Measurements from ENCODE around the gene TMEM37. TPM values are rescaled to one million over a fixed set of nuclear protein-coding genes. Genes with fewer than 3 reads are reported as not detected.

Gene TMEM37
- total and polyA plus RNA-seq, 2 donors from 2014 or later: 59.4 to 221 TPM

DNA sequence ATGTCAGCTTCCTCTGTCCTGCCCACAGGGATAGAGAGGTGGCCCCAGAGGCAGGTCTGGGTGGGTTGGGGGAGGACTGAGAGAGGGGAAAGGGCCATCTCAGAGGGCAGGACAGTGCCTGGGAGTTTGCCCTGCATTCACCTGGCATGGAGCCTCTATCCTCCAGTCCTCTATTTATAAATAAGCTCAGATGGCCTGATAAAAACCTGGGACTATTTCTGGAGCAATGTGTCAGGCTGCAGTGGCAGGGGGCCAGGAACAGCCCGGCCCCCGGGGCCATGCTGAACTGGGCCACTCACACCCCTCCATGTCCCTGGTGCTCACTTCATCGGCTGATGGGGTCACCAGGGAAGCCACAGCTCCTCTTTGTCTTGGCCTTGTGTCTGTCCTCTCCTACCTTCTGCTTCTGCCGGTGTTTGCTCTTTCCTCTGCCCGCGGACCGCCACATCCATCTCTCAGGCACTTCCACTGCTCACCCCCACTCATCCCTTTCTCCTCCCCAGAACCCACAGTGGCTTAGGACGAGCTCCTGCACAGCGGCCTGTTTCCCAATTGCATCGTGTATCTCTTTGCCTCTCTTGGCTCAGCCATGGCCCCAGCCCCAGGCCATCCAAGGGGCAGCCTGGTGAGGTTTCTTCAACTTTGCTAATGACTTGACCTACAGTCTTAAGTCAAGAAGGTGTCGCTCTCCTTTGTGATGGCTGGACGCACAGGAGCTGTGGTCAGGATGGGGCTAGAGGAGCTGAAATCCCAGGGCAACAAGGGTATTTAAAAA, 53.9 kb downstream of the TMEM37 start:
- Histone ChIP-seq H3K9ac (ENCODE audit: low read length in 3 of 3) (no peak overlapping the region), H3K27me3 (ENCODE audit: control insufficient read depth, insufficient read depth, low read length) (no peaks in the 10 kb centered on the region), H3K27ac (ENCODE audit: low read depth in 2 of 2, low read length in 2 of 2) (peak overlapping the region; percentile 88 to 97), H3K4me1 (ENCODE audit: control insufficient read depth in 2 of 3, insufficient read depth in 2 of 3, low read depth in 1 of 3, low read length in 3 of 3) (peaks cover 0 to 51% (median 38%) of the 10 kb centered on the region in 3 donors), H3K9me3 (ENCODE audit: control insufficient read depth in 2 of 3, insufficient read depth in 1 of 3, low read length in 3 of 3) (no peaks in the 10 kb centered on the region), H3K36me3 (ENCODE audit: control insufficient read depth in 2 of 3, insufficient read depth in 3 of 3, low read length in 3 of 3) (no peaks in the 10 kb centered on the region), H3K4me3 (ENCODE audit: low read length in 3 of 3) (no peak overlapping the region)
- DNase-seq (peak in 2 of 5 donors; percentile 34 to 42), FAIRE-seq (no peak)
- TF ChIP-seq, protein P1, sequence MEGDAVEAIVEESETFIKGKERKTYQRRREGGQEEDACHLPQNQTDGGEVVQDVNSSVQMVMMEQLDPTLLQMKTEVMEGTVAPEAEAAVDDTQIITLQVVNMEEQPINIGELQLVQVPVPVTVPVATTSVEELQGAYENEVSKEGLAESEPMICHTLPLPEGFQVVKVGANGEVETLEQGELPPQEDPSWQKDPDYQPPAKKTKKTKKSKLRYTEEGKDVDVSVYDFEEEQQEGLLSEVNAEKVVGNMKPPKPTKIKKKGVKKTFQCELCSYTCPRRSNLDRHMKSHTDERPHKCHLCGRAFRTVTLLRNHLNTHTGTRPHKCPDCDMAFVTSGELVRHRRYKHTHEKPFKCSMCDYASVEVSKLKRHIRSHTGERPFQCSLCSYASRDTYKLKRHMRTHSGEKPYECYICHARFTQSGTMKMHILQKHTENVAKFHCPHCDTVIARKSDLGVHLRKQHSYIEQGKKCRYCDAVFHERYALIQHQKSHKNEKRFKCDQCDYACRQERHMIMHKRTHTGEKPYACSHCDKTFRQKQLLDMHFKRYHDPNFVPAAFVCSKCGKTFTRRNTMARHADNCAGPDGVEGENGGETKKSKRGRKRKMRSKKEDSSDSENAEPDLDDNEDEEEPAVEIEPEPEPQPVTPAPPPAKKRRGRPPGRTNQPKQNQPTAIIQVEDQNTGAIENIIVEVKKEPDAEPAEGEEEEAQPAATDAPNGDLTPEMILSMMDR (IDR thresholded peaks at IDR 0.05; ENCODE audit: borderline replicate concordance, extremely low read depth, insufficient read depth): no peak
- intact Hi-C loops (cut with DNase I): no loop called here

DNA sequence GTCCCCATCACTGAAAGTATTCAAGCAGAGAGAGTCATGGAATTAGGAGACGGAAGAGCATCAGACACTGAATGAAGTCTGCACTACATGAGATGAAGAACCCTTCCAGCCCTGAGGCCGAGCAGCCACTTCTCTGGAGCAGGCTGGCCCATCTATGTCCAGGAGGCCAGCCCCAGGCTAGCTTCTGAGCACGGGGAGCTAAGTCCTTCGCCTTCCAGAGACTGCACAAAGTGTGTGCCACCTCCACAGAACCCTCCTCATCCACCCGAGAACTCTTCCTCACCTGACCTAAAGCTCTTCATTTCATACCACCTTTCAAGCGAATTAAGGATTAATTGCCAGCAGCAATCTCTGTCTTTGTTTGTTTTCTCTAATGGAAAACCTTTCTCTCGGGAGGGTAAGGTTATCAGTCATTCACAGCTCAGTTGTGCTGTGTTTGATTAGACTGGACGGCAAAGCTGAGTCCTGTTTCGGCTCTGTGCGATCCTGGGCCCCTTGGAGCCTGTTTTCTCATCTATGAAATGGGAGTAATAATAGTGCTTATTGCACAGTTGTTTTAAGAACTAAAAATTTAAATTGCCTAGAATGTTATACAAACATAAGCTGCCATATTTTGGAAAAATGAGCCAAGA, 54.7 kb downstream of the TMEM37 start:
- Histone ChIP-seq H3K9ac (ENCODE audit: low read length in 3 of 3) (peak overlapping the region in 1 of 3 donors; percentile 56), H3K36me3 (ENCODE audit: control insufficient read depth in 2 of 3, insufficient read depth in 3 of 3, low read length in 3 of 3) (no peaks in the 10 kb centered on the region), H3K27ac (ENCODE audit: low read depth in 2 of 2, low read length in 2 of 2) (peak overlapping the region; percentile 88 to 97), H3K9me3 (ENCODE audit: control insufficient read depth in 2 of 3, insufficient read depth in 1 of 3, low read length in 3 of 3) (no peaks in the 10 kb centered on the region), H3K27me3 (ENCODE audit: control insufficient read depth, insufficient read depth, low read length) (no peaks in the 10 kb centered on the region), H3K4me3 (ENCODE audit: low read length in 3 of 3) (no peak overlapping the region), H3K4me1 (ENCODE audit: control insufficient read depth in 2 of 3, insufficient read depth in 2 of 3, low read depth in 1 of 3, low read length in 3 of 3) (peaks cover 0 to 51% (median 43%) of the 10 kb centered on the region in 3 donors)
- TF ChIP-seq, protein P1 (IDR thresholded peaks at IDR 0.05; ENCODE audit: borderline replicate concordance, extremely low read depth, insufficient read depth): no peak
- FAIRE-seq (no peak), DNase-seq (no peak)
- intact Hi-C loops (cut with DNase I): no loop called here

DNA sequence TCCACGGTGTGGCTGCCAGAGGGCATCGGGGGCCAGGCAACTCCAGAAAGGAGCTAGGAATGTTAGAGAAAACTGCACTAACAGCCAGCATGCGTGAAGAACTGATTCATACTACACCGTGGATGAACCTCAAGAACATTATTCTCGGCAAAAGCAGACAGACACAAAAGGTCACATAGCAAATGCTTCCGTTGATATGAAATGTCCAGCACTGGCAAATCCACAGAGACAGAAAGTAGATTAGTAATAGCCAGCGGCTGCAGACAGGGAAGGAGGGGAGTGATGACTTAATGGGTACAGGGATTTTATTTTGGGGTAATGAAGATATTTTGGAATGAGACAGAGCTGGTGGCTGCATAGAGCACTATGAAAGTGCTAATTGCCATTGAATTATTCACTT, 55.2 kb downstream of the TMEM37 start:
- peak overlapping the region; percentile 88 to 97 for H3K27ac ChIP-seq (ENCODE audit: low read depth in 2 of 2, low read length in 2 of 2)
- H3K9me3 ChIP-seq (ENCODE audit: control insufficient read depth in 2 of 3, insufficient read depth in 1 of 3, low read length in 3 of 3): no peaks in the 10 kb centered on the region
- no peaks in the 10 kb centered on the region for H3K36me3 ChIP-seq (ENCODE audit: control insufficient read depth in 2 of 3, insufficient read depth in 3 of 3, low read length in 3 of 3)
- intact Hi-C loops (cut with DNase I): no loop called here
- H3K9ac ChIP-seq (ENCODE audit: low read length in 3 of 3): peak overlapping the region in 1 of 3 donors; percentile 56
- peaks cover 0 to 54% (median 46%) of the 10 kb centered on the region in 3 donors for H3K4me1 ChIP-seq (ENCODE audit: control insufficient read depth in 2 of 3, insufficient read depth in 2 of 3, low read depth in 1 of 3, low read length in 3 of 3)
- FAIRE-seq (no peak), DNase-seq (no peak)
- no peak overlapping the region for H3K4me3 ChIP-seq (ENCODE audit: low read length in 3 of 3)
- TF ChIP-seq, protein P1 (IDR thresholded peaks at IDR 0.05; ENCODE audit: borderline replicate concordance, extremely low read depth, insufficient read depth): no peak
- no peaks in the 10 kb centered on the region for H3K27me3 ChIP-seq (ENCODE audit: control insufficient read depth, insufficient read depth, low read length)

All from kidney (tissue), 14 donors.